KMS-11 (cell line): Measurements from ENCODE around the gene POU2F3.

Experiments used
- H2AFZ ChIP-seq: fragments of 200-600 bp; sonication (generic); 2 replicates; pipeline ENCODE4 v1.6.1; 2016; ENCODE audit warnings: antibody characterized with exemption, mixed run types, low read depth
- H3K27ac ChIP-seq: fragments of 200-600 bp; sonication (generic); 2 replicates; pipeline ENCODE4 v1.6.1; 2016; ENCODE audit warnings: mild to moderate bottlenecking, mixed run types
- H3K27me3 ChIP-seq: fragments of 200-600 bp; sonication (generic); 2 replicates; pipeline ENCODE4 v1.6.1; 2017; ENCODE audit warnings: mild to moderate bottlenecking, low read depth, mixed run types, moderate library complexity; ENCODE audit not compliant: insufficient read depth
- H3K36me3 ChIP-seq: fragments of 200-600 bp; sonication (generic); 2 replicates; pipeline ENCODE4 v1.6.1; 2017; ENCODE audit warnings: mild to moderate bottlenecking, mixed run types; ENCODE audit not compliant: insufficient read depth
- H3K4me1 ChIP-seq: fragments of 200-600 bp; sonication (generic); 2 replicates; pipeline ENCODE4 v1.6.1; 2016; ENCODE audit warnings: mild to moderate bottlenecking, low read depth, mixed run types; ENCODE audit not compliant: poor library complexity, severe bottlenecking
- H3K4me2 ChIP-seq: fragments of 200-600 bp; sonication (generic); 2 replicates; pipeline ENCODE4 v1.7.0; 2016; ENCODE audit warnings: mild to moderate bottlenecking, mixed run types
- H3K4me3 ChIP-seq: fragments of 200-600 bp; sonication (generic); IDR thresholded peaks from 2 replicates; pipeline ENCODE4 v1.6.1; 2017; ENCODE audit warnings: low read depth, low read length, mixed read lengths; ENCODE audit not compliant: insufficient read depth
- H3K79me2 ChIP-seq: fragments of 200-600 bp; sonication (generic); 2 replicates; pipeline ENCODE4 v1.6.1; 2016; ENCODE audit warnings: low read depth, mixed run types; ENCODE audit not compliant: insufficient read depth
- H3K9ac ChIP-seq: fragments of 200-600 bp; sonication (generic); 2 replicates; pipeline ENCODE4 v1.6.1; 2016; ENCODE audit warnings: mild to moderate bottlenecking, mixed run types
- H4K20me1 ChIP-seq: fragments of 200-600 bp; sonication (generic); 2 replicates; pipeline ENCODE4 v1.6.1; 2016; ENCODE audit warnings: mild to moderate bottlenecking, mixed run types; ENCODE audit not compliant: insufficient read depth
- TF ChIP-seq, protein P1 (sequence below): fragments of 200-600 bp; sonication (generic); conservative IDR thresholded peaks from 2 replicates; pipeline ENCODE4 v1.6.1; 2017; ENCODE audit warnings: low read depth, mild to moderate bottlenecking, antibody characterized with exemption, low read length, moderate library complexity, mixed read lengths

POU2F3 gene

DNA sequence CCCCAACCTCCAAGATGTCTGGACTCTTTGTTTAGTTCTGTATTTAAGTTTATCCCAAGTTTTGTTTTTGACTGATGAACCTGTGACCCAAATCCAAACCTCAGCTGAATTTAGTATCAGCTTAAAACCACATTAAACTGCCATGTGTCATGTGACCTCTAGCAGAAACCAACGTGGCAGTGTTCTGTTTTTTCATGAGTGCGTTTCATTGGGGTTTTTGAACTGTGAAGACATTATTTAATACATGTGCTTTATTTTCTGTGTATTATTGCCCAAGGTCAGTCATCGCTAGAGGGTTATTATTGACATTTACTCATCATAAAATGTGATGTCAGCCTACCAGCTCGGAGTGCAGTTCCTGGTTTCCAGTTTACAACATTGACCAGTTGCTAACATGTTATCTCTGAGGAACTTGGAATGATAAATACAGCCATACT, 86.9 kb downstream of the POU2F3 start:
- Histone ChIP-seq H3K79me2 (peaks cover 28% of the 10 kb centered on the region; the same call in 1 of the 2 replicates), H3K4me2 (peak overlapping the region; percentile 94), H3K27me3 (no peaks in the 10 kb centered on the region), H3K36me3 (no peaks in the 10 kb centered on the region), H3K4me3 (no peak overlapping the region), H4K20me1 (no peaks in the 10 kb centered on the region), H3K9ac (peak overlapping the region; percentile 81; the same call in 1 of the 2 replicates), H2AFZ (no peak overlapping the region), H3K4me1 (peaks cover 51% of the 10 kb centered on the region), H3K27ac (peak overlapping the region; percentile 93)
- TF ChIP-seq, protein P1, sequence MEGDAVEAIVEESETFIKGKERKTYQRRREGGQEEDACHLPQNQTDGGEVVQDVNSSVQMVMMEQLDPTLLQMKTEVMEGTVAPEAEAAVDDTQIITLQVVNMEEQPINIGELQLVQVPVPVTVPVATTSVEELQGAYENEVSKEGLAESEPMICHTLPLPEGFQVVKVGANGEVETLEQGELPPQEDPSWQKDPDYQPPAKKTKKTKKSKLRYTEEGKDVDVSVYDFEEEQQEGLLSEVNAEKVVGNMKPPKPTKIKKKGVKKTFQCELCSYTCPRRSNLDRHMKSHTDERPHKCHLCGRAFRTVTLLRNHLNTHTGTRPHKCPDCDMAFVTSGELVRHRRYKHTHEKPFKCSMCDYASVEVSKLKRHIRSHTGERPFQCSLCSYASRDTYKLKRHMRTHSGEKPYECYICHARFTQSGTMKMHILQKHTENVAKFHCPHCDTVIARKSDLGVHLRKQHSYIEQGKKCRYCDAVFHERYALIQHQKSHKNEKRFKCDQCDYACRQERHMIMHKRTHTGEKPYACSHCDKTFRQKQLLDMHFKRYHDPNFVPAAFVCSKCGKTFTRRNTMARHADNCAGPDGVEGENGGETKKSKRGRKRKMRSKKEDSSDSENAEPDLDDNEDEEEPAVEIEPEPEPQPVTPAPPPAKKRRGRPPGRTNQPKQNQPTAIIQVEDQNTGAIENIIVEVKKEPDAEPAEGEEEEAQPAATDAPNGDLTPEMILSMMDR: no peak

DNA sequence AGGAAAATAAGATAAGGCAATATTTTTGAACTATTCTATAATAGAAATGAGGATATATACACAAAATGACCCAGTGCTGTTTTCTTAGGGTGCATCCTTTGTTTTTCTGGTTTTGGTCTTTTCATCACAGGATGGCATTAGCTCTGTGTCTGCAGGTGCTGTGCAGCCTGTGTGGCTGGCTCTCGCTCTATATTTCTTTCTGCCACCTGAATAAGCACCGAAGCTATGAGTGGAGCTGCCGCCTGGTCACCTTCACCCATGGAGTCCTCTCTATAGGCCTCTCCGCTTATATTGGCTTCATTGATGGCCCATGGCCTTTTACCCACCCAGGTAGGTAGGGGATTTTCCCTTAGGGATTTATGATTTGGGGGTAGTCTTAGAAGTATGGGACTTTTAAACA, 87.4 kb downstream of the POU2F3 start:
- Histone ChIP-seq H3K79me2 (peaks cover 28% of the 10 kb centered on the region; the same call in 1 of the 2 replicates), H3K27ac (peak overlapping the region; percentile 93), H4K20me1 (no peaks in the 10 kb centered on the region), H3K4me1 (peaks cover 56% of the 10 kb centered on the region), H3K4me2 (peak overlapping the region; percentile 94), H2AFZ (no peak overlapping the region), H3K36me3 (no peaks in the 10 kb centered on the region), H3K4me3 (no peak overlapping the region), H3K27me3 (no peaks in the 10 kb centered on the region), H3K9ac (peak overlapping the region; percentile 81; the same call in 1 of the 2 replicates)
- TF ChIP-seq, protein P1: no peak

DNA sequence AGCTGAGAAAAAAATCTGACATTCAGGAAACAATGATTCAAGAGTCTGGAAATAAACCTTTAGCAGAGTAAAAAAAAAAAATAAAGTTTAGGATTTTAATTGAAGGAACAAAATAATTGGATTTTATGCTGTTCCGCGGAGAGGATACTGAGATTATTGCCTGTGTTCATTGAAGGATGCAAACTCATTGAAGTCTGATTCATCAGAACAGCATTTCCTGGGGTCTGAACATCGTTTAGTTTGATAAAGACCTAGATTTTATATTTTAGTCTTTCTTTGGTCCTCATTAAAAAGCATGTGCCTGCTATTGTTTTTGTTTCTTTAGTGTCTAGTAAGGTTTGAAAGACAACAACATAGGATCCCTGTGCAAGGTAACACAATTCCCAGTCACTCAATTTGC, 89.6 kb downstream of the POU2F3 start:
- Histone ChIP-seq H2AFZ (no peak overlapping the region), H3K79me2 (peaks cover 24% of the 10 kb centered on the region; the same call in 1 of the 2 replicates), H3K9ac (no peak overlapping the region), H3K36me3 (no peaks in the 10 kb centered on the region), H3K4me3 (no peak overlapping the region), H3K27ac (no peak overlapping the region), H3K4me2 (no peak overlapping the region), H3K4me1 (peaks cover 70% of the 10 kb centered on the region), H4K20me1 (no peaks in the 10 kb centered on the region), H3K27me3 (no peaks in the 10 kb centered on the region)
- TF ChIP-seq, protein P1: no peak

DNA sequence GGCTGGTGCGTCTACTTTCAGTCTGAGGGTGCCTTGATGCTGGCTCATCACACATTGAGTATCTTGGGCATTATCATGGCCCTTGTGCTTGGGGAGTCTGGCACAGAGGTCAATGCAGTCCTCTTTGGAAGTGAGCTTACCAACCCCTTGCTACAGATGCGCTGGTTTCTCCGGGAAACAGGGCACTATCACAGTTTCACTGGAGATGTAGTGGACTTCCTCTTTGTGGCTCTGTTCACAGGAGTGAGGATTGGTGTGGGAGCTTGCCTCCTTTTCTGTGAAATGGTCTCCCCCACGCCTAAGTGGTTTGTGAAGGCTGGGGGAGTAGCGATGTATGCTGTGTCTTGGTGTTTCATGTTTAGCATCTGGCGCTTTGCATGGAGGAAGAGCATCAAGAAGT, 90.1 kb downstream of the POU2F3 start:
- TF ChIP-seq, protein P1: no peak
- Histone ChIP-seq H3K27ac (no peak overlapping the region), H3K27me3 (no peaks in the 10 kb centered on the region), H4K20me1 (no peaks in the 10 kb centered on the region), H2AFZ (no peak overlapping the region), H3K79me2 (peaks cover 20% of the 10 kb centered on the region; the same call in 1 of the 2 replicates), H3K4me3 (no peak overlapping the region), H3K36me3 (no peaks in the 10 kb centered on the region), H3K4me1 (peaks cover 73% of the 10 kb centered on the region), H3K9ac (no peak overlapping the region), H3K4me2 (no peak overlapping the region)
